OCI-LY3 (cell line): Measurements from ENCODE around the gene POLR2A.

Experiments used
- CTCF ChIP-seq: fragments of 200-600, 300-600 bp; sonication (generic); IDR thresholded peaks from 2 replicates; pipeline ENCODE4 v1.5.1; 2014; ENCODE audit warnings: antibody characterized with exemption, low read length, low read depth
- EZH2phosphoT487 ChIP-seq: fragments of 200-600 bp; shearing (Covaris generic); IDR thresholded peaks from 2 replicates; pipeline ENCODE4 v1.6.1; 2018; ENCODE audit warnings: antibody characterized with exemption, mixed run types, low read depth

- no peak for TF ChIP-seq EZH2phosphoT487
- no peak for TF ChIP-seq CTCF
Measured at GRCh38 chr17:7463372-7463846, 20.8 kb upstream of the POLR2A start.
